HG03354 (cell line): ENCODE data around the gene DPYD.
A peak's percentile ranks its signal among the peaks of the same experiment; 100 is the strongest.

Experiments
- ATAC-seq: cut with Tn5 transposase; IDR thresholded peaks from one replicate; pipeline ENCODE4 v1.9.1; 2021; ENCODE audit warnings: mild to moderate bottlenecking; ENCODE audit not compliant: unreplicated experiment, poor library complexity, severe bottlenecking

Gene DPYD

GRCh38 chr1:97909266-97909665 lies 11.6 kb downstream of the DPYD start:
- ATAC-seq: no peak

DNA sequence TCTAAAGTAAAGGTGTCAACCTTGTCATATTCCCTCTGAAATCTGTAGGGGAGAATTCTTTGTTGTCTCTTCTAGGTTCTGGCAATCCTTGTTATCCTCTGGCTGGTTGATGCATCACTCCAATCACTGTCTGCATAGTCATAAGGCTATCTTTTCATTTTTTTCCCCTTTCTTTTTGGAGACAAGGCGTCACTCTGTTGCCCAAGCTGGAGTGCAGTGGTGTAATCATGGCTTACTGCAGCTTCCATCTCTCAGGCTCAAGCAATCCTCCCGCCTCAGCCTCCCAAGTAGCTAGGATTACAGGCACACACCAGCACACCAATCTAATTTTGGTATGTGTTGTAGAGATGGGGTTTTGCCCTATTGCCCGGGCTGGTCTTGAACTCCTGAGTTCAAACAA lies 12.9 kb downstream of the DPYD start:
- ATAC-seq: no peak

DNA sequence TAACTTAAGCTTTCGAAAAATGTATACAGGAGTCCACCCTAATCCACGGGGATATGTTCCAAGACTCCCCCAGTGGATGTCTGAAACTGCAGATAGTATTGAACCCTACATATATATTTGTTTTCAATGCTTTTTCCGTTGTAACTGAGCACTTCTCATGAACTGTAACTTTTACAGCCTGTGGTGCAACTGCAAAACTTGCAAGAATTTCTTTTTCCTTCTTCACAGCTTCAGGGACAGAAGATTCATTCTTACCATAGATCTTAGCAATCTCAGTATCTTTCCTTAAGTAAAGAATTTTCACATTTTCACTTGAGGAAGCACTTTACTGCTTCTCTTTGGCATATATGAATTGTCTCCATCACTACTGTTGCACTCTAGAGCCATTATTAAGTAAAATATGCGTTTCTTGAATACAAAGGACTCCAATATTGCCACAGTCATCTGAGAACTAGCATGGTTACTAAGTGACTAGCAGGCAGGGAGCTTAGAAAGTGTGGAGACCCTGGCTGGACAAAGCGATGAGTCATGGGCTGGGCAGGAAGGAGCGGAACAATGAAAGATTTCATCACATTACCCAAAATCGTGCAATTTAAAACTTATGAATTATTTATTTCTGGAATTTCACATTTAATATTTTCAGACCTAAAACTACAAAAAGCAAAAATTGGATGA lies 14.1 kb downstream of the DPYD start:
- ATAC-seq: no peak

GRCh38 chr1:97905141-97905940 lies 15.5 kb downstream of the DPYD start:
- ATAC-seq: no peak

GRCh38 chr1:97904534-97904933 lies 16.3 kb downstream of the DPYD start:
- ATAC-seq: no peak

- ATAC-seq: no peak
These were observed 17.2 kb downstream of the DPYD start for GRCh38 chr1:97903626-97904025.

GRCh38 chr1:97902067-97902466 lies 18.8 kb downstream of the DPYD start:
- no peak for ATAC-seq

- no peak for ATAC-seq
These were observed 19.7 kb downstream of the DPYD start for GRCh38 chr1:97901017-97901658.

GRCh38 chr1:97898948-97899347 lies 21.9 kb downstream of the DPYD start:
- ATAC-seq: no peak

DNA sequence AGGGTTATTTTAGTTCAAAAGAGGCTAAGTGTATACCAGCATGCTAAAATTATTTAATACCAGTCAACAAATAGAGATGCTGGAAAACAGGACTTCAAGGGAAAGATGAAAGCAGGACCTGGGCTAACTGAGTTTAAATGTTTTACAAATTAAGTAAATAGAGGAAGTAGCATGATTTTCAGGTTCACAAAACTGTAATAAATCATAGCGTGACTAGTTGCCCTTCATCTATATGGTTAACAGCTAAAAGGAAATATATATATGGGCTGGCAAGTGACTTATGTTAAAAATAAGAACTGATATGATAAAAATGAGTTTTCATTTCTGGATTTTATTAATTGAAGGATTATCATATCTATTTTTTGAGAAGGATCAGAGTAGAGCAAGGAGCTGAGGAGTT lies 25.6 kb downstream of the DPYD start:
- ATAC-seq: no peak

DNA sequence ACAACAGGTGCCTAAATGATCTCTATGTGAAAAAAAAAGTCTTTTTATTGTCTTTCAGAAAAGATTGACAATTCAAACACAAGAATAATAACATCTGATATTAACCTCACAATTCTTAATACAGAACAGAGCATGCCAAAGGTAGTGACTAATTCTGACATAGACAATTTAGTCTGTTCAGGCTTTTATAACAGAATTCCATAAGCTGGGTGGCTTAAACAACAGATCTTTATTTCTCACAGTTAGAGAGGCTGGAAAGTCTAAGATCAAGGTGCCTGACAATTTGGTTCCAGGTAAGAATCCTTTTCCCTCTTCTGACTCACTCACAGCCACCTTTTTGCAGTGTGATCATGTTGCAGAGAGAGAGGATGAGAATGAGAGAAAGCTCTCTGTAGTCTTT lies 27.0 kb downstream of the DPYD start:
- no peak for ATAC-seq

GRCh38 chr1:97886199-97886598 lies 34.6 kb downstream of the DPYD start:
- ATAC-seq: no peak

- ATAC-seq: no peak
These were observed 37.0 kb downstream of the DPYD start for GRCh38 chr1:97883823-97884222.

DNA sequence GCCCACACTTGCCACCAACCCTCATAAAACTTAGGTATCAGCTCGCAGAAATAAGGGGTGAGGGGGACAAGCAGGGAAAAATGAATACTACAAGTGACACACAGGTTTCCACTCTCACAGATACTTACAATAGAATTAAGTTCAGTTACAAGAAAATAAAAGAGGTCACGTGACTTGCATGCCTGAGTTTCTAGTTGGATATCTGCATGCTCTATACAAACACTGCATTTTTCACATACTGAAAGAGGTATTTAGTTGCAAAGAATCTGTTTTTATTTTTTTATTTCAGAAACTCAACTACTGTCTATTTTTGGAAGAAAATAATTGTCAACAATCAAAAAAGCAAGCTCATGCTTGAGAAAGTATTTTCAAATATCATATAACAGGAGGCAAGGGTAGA lies 43.5 kb downstream of the DPYD start:
- no peak for ATAC-seq

DNA sequence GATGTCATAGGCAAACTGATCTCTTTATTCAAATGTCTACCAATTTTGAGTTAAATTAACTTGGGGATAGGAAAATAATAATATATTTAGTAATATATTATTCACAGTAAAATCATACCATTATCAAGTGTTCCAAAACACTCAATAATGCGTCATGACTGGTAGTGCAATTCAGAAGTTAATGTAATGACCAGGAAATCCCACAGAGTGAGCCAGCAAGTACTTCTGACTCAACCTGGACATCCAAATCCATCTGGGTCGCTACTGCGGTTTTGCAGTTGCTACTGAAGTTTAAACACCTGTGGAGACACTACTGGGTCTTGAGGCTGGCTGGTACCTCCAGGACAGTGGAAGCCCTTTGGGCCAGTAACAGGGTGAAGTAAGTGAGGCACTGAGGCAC lies 44.8 kb downstream of the DPYD start:
- no peak for ATAC-seq

DNA sequence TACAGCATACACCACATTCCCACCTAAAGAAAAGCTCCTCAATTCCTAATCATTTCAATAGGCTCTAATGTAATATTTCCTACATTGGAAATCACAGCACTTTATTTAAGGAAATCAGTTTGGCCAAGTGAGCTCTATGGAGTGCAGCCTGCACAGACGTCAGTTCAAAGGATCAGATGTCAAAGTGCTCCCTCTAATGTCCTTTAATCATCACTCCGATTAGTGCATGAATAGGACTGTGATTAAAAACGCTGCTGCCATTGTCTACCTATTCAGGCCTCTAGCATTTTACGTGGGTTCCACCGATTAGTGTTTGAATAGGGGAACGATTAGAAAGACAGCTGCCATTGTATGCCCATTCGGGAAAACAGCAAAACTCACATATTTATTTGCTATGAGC lies 50.2 kb downstream of the DPYD start:
- ATAC-seq: no peak

- no peak for ATAC-seq
These were observed 51.4 kb downstream of the DPYD start for GRCh38 chr1:97869441-97869840.

GRCh38 chr1:97867127-97867526 lies 53.7 kb downstream of the DPYD start:
- ATAC-seq: no peak

DNA sequence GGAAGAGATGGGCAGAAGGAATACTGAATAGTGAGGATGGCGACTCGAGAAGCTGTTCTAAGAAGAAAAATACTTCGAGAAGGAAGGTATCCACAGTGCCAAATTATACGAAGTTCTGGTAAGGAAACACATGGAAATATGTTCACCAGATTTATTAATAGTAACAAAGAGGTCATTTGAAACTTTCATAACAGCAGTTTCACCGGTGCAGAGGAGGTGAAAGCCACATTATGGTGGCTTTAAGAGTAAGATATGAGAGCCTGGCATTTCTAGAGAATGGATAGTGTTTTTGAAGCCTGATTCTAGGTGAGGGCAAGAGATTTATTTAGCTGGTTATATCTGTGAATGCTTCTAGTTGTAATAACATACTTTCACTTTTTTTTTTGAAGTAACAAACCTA lies 56.2 kb downstream of the DPYD start:
- peak; percentile 59 for ATAC-seq

DNA sequence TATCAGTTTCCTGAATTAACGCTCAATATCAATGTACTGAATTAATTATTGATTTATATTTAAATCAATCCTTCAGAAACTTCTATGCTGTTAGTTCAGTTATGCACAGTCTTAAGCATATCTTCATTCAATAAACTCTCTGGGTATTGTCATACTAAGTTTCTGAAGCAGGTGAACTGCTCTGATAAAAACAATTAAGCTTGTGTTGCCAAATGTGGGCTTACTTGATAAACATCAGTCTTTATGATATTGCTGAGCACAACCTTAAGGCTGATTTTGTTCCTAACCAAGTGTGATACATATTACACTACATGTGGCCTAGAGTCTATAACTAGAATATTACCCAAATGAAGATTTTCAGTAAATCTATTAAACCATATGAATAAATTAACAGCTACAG lies 67.6 kb downstream of the DPYD start:
- ATAC-seq: no peak
